GM12801 (cell line): ENCODE data around the gene TCHP.

Experiments used
- TF ChIP-seq, protein P1 (sequence below): IDR thresholded peaks from one replicate; pipeline ENCODE4 v1.5.1; 2011; ENCODE audit warnings: control low read depth; ENCODE audit not compliant: insufficient read length; ENCODE audit errors: extremely low read depth

Gene TCHP

DNA sequence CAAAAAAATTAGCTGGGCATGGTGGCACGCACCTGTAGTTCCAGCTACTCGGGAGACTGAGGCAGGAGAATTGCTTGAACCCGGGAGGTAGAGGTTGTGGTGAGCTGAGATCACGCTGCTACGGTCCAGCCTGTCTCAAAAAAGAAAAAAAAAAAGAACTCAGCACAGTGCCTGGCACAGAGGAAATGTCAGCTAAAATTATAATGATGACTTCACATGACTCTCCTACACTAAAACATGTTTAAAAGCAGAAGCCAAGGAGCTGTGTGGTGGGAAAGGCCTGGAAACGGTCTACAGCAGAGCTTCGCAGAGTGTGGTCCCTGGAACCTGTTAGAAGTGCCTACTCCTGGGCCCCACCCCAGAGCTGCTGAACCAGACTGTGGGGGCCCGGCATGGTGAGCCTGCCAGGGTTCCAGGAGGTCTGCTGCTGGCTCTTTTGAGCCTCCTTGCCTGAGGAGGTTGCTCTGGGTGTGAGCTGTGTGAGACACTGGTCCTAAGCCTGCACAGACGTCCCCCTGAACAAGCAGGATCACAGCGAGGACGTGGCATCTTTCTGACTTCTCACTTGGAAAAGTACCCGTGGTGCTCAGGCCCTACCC is 28.1 kb downstream of the TCHP start:
- TF ChIP-seq, protein P1, sequence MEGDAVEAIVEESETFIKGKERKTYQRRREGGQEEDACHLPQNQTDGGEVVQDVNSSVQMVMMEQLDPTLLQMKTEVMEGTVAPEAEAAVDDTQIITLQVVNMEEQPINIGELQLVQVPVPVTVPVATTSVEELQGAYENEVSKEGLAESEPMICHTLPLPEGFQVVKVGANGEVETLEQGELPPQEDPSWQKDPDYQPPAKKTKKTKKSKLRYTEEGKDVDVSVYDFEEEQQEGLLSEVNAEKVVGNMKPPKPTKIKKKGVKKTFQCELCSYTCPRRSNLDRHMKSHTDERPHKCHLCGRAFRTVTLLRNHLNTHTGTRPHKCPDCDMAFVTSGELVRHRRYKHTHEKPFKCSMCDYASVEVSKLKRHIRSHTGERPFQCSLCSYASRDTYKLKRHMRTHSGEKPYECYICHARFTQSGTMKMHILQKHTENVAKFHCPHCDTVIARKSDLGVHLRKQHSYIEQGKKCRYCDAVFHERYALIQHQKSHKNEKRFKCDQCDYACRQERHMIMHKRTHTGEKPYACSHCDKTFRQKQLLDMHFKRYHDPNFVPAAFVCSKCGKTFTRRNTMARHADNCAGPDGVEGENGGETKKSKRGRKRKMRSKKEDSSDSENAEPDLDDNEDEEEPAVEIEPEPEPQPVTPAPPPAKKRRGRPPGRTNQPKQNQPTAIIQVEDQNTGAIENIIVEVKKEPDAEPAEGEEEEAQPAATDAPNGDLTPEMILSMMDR, result no peak

DNA sequence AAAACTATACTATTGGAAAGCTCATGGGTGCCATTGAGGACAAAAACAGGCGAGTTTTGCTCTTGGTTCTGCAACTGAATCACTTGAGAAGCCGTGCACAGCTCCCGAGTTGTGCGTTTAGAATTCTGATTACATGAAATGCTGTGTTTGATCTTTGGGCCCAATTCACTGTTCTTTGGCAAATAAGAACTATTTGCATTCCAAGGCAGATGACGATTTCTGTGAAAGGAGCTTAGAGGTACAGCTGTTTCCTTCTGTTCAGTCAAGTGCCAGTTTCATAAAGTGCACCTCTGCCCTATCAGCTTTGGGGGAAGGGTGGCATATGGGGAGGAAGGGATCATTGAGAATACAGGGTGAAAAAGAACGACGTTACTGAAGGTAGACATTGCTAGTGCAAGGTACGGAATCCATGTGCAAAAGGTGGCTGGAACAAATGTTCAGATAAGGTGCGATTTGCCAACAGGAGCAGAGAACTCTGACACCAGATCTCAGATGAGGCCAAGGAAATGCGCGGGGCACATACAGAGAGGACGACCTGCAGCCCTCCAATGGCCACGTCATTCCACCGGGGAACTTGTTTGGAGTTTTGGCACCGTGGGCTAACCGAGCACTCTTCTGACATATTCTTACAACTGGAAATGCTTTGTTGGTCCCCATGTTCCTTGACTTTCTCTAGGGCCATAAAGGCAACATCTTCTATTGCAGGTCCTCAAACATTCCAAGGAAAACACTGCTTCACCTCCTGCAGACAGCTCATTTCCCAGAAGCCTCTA is 30.1 kb downstream of the TCHP start:
- TF ChIP-seq, protein P1, result no peak

DNA sequence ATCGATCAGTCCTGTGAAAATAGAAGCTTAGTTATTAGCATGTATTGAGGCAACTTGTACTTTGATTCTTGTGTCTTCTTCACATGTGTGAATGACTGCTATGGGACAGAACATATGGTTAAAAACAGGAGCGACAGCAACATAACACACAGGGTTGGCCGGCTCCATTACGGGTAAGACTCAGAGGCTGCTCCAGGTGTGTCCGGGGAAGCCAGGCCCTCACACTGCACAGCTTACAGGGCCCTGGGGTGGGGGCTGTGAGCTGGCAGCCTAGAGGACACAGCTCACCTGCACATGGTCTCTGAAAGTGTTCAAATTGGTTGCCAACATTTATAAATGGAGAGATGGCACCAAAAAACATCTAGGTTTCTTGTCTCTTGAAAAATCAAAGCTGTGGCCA is 31.1 kb downstream of the TCHP start:
- TF ChIP-seq, protein P1, result no peak

DNA sequence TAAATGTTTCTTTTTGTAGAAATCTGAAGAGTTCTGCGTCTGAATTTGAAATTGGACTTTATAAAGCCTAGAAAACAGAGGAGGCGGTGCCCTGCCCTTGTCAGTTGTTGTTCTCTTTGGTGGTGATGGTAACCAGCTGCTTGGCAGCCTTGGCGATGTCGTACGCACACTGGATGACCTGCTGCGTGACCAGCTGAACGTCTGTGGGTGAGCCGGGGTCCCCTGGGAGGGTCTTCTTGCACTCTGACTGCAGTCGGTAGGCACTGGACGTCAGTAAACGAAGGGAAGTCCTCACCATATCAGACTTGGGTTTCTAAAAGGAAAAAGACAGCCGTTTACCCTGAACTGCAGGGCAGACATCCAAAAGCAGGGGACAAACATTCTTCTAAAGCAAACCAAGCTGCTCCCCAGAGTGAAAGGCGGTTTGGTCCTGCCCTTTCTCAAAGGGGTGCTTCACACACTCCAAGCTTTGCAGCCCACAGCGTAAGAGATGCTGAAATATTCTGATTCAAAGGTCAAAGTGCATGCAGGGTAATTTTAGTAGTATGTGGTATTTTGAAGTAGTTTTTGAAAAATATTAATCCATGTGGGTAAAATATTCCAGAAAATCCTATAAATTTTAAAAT is 32.9 kb downstream of the TCHP start:
- TF ChIP-seq, protein P1, result no peak

DNA sequence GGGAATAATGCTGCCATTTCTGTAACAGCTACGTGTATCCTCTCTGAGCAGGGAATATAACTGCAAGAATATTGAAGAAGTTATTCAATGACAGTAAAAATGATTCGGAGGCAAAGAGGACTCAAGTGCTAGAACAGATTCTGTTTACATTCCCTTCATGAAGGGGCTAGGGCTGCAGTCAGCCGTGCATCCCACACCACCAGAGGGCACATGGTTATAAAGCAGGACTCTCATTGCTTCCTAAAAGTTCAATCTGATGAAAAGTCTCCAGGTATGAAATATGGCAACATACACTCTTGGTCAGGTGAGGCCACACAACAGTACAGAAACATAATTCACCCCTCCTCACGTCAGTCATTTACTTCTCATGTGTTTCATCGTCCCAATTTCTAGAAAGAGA is 34.0 kb downstream of the TCHP start:
- TF ChIP-seq, protein P1, result no peak

DNA sequence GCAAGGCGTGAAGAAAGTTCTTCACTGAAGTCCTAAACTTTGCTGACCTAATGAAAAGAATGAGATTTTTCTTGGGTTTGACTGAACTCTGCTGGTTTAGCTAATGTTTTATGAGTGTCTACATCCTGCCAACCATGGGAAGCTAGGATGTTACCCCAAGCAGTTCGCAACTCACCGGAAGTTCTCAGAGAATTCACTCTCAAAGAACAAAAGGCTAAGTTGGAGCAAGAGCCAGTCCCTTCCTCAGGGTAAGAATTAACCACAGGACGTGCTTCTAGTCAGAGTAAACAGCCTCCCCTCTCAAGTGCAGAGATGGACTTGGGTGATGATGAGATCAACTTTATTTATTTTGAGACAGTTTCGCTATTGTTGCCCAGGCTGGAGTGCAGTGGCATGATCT is 37.3 kb downstream of the TCHP start:
- TF ChIP-seq, protein P1, result no peak

DNA sequence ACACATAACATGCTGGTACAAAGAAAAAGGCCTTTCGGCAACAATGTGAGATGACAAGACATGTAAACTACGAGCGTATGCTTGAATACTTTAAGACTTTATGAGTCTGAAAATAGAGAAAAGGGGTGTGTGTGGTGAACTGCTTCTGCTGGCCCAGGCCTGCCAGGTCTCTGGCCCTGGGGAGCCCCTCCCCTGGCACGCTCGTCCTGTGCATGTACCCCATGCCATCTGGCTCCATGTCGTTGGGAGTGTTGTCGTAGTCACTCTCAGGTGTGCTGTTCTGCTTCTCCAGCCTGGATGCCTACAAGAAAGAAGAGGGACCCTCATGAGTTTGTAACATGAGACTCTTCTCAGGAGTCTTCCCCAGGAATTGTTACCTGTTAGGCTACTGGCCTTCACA is 38.9 kb downstream of the TCHP start:
- TF ChIP-seq, protein P1, result no peak
